ENCODE measurements around the gene CAB39. TPM values are rescaled to one million over a fixed set of nuclear protein-coding genes. Genes with fewer than 3 reads are reported as not detected.
A peak's percentile ranks its signal among the peaks of the same experiment; 100 is the strongest.

CAB39 gene
- polyA plus RNA-seq, 1 of the 3 experiments (the other 2 are of a cell fraction): 15.7 TPM

GRCh38 chr2:230717600-230717999 lies 5.0 kb downstream of the CAB39 start:
- Histone ChIP-seq H2AFZ (ENCODE audit: low read depth) (no peak overlapping the region), H3K9me2 (no peaks in the 10 kb centered on the region), H3K4me2 (no peak overlapping the region), H3K9me3 (no peaks in the 10 kb centered on the region), H3K9ac (no peak overlapping the region), H3K27ac (ENCODE audit: low read depth in 2 of 2, low read length in 1 of 2) (no peak overlapping the region), H3K4me1 (ENCODE audit: control insufficient read depth in 1 of 2, insufficient read depth in 2 of 2, low read depth in 1 of 2, low read length in 1 of 2) (peaks cover 0 to 2% of the 10 kb centered on the region in 2 experiments; a peak in 2 of 4 replicates), H3K79me2 (ENCODE audit: insufficient read depth) (peaks cover 94% of the 10 kb centered on the region), H3K36me3 (replicated peaks in 1 of 2; ENCODE audit: control insufficient read depth in 1 of 2, insufficient read depth in 2 of 2, low read length in 1 of 2) (peaks cover 2 to 20% of the 10 kb centered on the region in 2 experiments), H3K4me3 (ENCODE audit: low read depth in 2 of 2, low read length in 1 of 2) (no peak overlapping the region), H4K20me1 (ENCODE audit: insufficient read depth) (peaks cover 79% of the 10 kb centered on the region), H3F3A (replicated peaks; ENCODE audit: insufficient read depth) (peaks cover 16% of the 10 kb centered on the region), H3K27me3 (ENCODE audit: insufficient read depth) (no peaks in the 10 kb centered on the region)
- DNase-seq: no peak
- TF ChIP-seq CHD2 (IDR thresholded peaks at IDR 0.05; ENCODE audit: low read length, partially characterized antibody) (no peak), MAX (IDR thresholded peaks at IDR 0.05; ENCODE audit: low read depth) (no peak), TAF1 (IDR thresholded peaks at IDR 0.05; ENCODE audit: borderline replicate concordance, low read depth, low read length) (no peak), RAD21 (IDR thresholded peaks at IDR 0.05; ENCODE audit: low read length) (no peak), MEF2A (IDR thresholded peaks at IDR 0.05; ENCODE audit: borderline replicate concordance, low read depth) (no peak), YY1 (IDR thresholded peaks at IDR 0.05; ENCODE audit: low read depth) (no peak), GABPA (IDR thresholded peaks at IDR 0.05; ENCODE audit: low read depth) (no peak), RXRA (IDR thresholded peaks at IDR 0.05; ENCODE audit: borderline replicate concordance, low read depth) (no peak)
- 89% methylated on average over 3 of the region's 3 CpGs for WGBS (ENCODE audit: low lambda C conversion rate)
- ChIA-PET POLR2A (no interaction called here), CTCF (interaction anchor here (1.4 kb wide), 1 partner anchor 10 kb away, joined by 3 read pairs; no protein-coding TSS in a partner anchor)

GRCh38 chr2:230719340-230719739 lies 6.7 kb downstream of the CAB39 start:
- Histone ChIP-seq H3K9me2 (no peaks in the 10 kb centered on the region), H3K36me3 (replicated peaks in 1 of 2; ENCODE audit: control insufficient read depth in 1 of 2, insufficient read depth in 2 of 2, low read length in 1 of 2) (peaks cover 3 to 28% of the 10 kb centered on the region in 2 experiments), H3K27ac (ENCODE audit: low read depth in 2 of 2, low read length in 1 of 2) (peak overlapping the region in 1 of 2 experiments; percentile 44; a peak in 2 of 4 replicates), H3K4me3 (ENCODE audit: low read depth in 2 of 2, low read length in 1 of 2) (no peak overlapping the region), H3K4me1 (ENCODE audit: control insufficient read depth in 1 of 2, insufficient read depth in 2 of 2, low read depth in 1 of 2, low read length in 1 of 2) (peaks cover 0 to 2% of the 10 kb centered on the region in 2 experiments; a peak in 1 of 4 replicates), H3K9ac (no peak overlapping the region), H3K4me2 (no peak overlapping the region), H3K9me3 (no peaks in the 10 kb centered on the region), H4K20me1 (ENCODE audit: insufficient read depth) (peaks cover 80% of the 10 kb centered on the region), H3F3A (replicated peaks; ENCODE audit: insufficient read depth) (peaks cover 8% of the 10 kb centered on the region), H3K79me2 (ENCODE audit: insufficient read depth) (peaks cover 98% of the 10 kb centered on the region), H3K27me3 (ENCODE audit: insufficient read depth) (no peaks in the 10 kb centered on the region), H2AFZ (ENCODE audit: low read depth) (no peak overlapping the region)
- CTCF ChIA-PET: no interaction called here
- 50% methylated on average over 3 of the region's 3 CpGs for WGBS (ENCODE audit: low lambda C conversion rate)
- DNase-seq: no peak
- TF ChIP-seq MAX (IDR thresholded peaks at IDR 0.05; ENCODE audit: low read depth): no peak
- TF ChIP-seq JUND (IDR thresholded peaks at IDR 0.05): no peak
- TF ChIP-seq PBX3 (IDR thresholded peaks at IDR 0.05): no peak
- no peak for TF ChIP-seq RCOR1 (IDR thresholded peaks at IDR 0.05; ENCODE audit: low read length)
- no peak for TF ChIP-seq MEF2A (IDR thresholded peaks at IDR 0.05; ENCODE audit: borderline replicate concordance, low read depth)
- no peak for TF ChIP-seq FOSL2 (IDR thresholded peaks at IDR 0.05; ENCODE audit: borderline replicate concordance, low read depth)
- no peak for TF ChIP-seq FOXJ3 (CRISPR knock-in tag; IDR thresholded peaks at IDR 0.05)
- no peak for TF ChIP-seq RFX5 (IDR thresholded peaks at IDR 0.05; ENCODE audit: low read length)
- no peak for TF ChIP-seq GABPA (IDR thresholded peaks at IDR 0.05; ENCODE audit: low read depth)
- no peak for TF ChIP-seq REST (IDR thresholded peaks at IDR 0.05; ENCODE audit: low read depth, low read length)
- no peak for TF ChIP-seq EP300 (IDR thresholded peaks at IDR 0.05; ENCODE audit: borderline replicate concordance in 1 of 2, low read depth in 1 of 2, low read length in 1 of 2)
- no peak for TF ChIP-seq TEAD4 (IDR thresholded peaks at IDR 0.05; ENCODE audit: borderline replicate concordance, insufficient read depth)
- TF ChIP-seq SMC3 (IDR thresholded peaks at IDR 0.05; ENCODE audit: low read depth, low read length): no peak
- no peak for TF ChIP-seq TAF1 (IDR thresholded peaks at IDR 0.05; ENCODE audit: borderline replicate concordance, low read depth, low read length)
- TF ChIP-seq YY1 (IDR thresholded peaks at IDR 0.05; ENCODE audit: low read depth): no peak
- no peak for TF ChIP-seq USF1 (IDR thresholded peaks at IDR 0.05; ENCODE audit: borderline replicate concordance, low read depth)
- POLR2A ChIA-PET: no interaction called here

Measured in SK-N-SH (cell line).